ENCODE results near the gene CALM1.

DNA sequence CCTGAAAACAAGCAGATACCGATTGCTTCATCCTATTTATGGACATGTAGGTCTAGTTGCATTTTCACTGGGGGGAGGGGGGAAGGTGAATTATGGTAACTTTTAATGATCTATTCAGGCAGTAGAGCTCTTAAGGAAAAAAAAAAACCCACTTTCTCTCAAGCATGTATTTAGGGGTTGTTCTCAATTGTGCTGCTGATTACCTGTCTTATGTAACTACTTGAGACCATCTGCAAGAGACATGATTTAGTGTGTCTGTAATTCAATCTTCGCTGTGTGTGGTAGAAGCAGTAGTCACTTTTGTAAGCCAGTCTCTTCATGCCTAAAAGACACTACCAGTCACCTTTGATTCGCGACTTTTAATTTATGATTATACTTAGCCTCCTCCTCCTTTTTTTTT is 8.9 kb downstream of the CALM1 start:
- TF ChIP-seq, protein P1, sequence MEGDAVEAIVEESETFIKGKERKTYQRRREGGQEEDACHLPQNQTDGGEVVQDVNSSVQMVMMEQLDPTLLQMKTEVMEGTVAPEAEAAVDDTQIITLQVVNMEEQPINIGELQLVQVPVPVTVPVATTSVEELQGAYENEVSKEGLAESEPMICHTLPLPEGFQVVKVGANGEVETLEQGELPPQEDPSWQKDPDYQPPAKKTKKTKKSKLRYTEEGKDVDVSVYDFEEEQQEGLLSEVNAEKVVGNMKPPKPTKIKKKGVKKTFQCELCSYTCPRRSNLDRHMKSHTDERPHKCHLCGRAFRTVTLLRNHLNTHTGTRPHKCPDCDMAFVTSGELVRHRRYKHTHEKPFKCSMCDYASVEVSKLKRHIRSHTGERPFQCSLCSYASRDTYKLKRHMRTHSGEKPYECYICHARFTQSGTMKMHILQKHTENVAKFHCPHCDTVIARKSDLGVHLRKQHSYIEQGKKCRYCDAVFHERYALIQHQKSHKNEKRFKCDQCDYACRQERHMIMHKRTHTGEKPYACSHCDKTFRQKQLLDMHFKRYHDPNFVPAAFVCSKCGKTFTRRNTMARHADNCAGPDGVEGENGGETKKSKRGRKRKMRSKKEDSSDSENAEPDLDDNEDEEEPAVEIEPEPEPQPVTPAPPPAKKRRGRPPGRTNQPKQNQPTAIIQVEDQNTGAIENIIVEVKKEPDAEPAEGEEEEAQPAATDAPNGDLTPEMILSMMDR (IDR thresholded peaks at IDR 0.05; ENCODE audit: insufficient read depth, low read length, poor library complexity, severe bottlenecking) = no peak
- no peak for TF ChIP-seq EZH2phosphoT487 (conservative IDR thresholded peaks at IDR 0.05; ENCODE audit: low read length)
